GM19463 (cell line): Measurements from ENCODE around the gene SLC5A11.
"Not testable (repeated sequence)": the region's sequence is repeated elsewhere in the genome, so short reads cannot be mapped to it uniquely, and the experiment has no call there.

ENCODE experiments used
- ATAC-seq: cut with Tn5 transposase; IDR thresholded peaks from one replicate; pipeline ENCODE4 v1.9.1; 2021; ENCODE audit warnings: mild to moderate bottlenecking, moderate library complexity; ENCODE audit not compliant: unreplicated experiment

Gene SLC5A11

GRCh38 chr16:24845726-24846547 lies at the start of gene SLC5A11:
Gene SLC5A11, plus strand, starts transcription at chr16:24845963. Its CDS starts 12,681 bp downstream, at chr16:24858644.
- no peak for ATAC-seq

- no peak for ATAC-seq
These were observed 45.2 kb upstream of the SLC5A11 start for GRCh38 chr16:24800586-24800985.

GRCh38 chr16:24801761-24802302 lies 43.9 kb upstream of the SLC5A11 start:
- ATAC-seq: no peak

GRCh38 chr16:24805484-24805883 lies 40.3 kb upstream of the SLC5A11 start:
- no peak for ATAC-seq

- no peak for ATAC-seq
These were observed 38.5 kb upstream of the SLC5A11 start for GRCh38 chr16:24807301-24807700.

GRCh38 chr16:24810951-24811843 lies 34.6 kb upstream of the SLC5A11 start:
- ATAC-seq: no peak

GRCh38 chr16:24812813-24813212 lies 33.0 kb upstream of the SLC5A11 start:
- not testable (repeated sequence) for ATAC-seq

GRCh38 chr16:24815021-24815420 lies 30.7 kb upstream of the SLC5A11 start:
- no peak for ATAC-seq

GRCh38 chr16:24816688-24817087 lies 29.1 kb upstream of the SLC5A11 start:
- ATAC-seq: no peak

- no peak for ATAC-seq
These were observed 26.2 kb upstream of the SLC5A11 start for GRCh38 chr16:24819462-24820040.

GRCh38 chr16:24820522-24820921 lies 25.2 kb upstream of the SLC5A11 start:
- ATAC-seq: no peak

- ATAC-seq: no peak
These were observed 24.6 kb upstream of the SLC5A11 start for GRCh38 chr16:24821129-24821528.

GRCh38 chr16:24822542-24822941 lies 23.2 kb upstream of the SLC5A11 start:
- ATAC-seq: no peak

GRCh38 chr16:24822974-24823373 lies 22.8 kb upstream of the SLC5A11 start:
- ATAC-seq: no peak

- ATAC-seq: no peak
These were observed 20.1 kb upstream of the SLC5A11 start for GRCh38 chr16:24825696-24826095.

- no peak for ATAC-seq
These were observed 19.6 kb upstream of the SLC5A11 start for GRCh38 chr16:24826096-24826690.

- no peak for ATAC-seq
These were observed 18.8 kb upstream of the SLC5A11 start for GRCh38 chr16:24826817-24827566.

- ATAC-seq: no peak
These were observed 16.6 kb upstream of the SLC5A11 start for GRCh38 chr16:24829153-24829552.

- no peak for ATAC-seq
These were observed 12.4 kb upstream of the SLC5A11 start for GRCh38 chr16:24833352-24833751.
